ENCODE results near the gene MAP3K20. TPM values are rescaled to one million over a fixed set of nuclear protein-coding genes. Genes with fewer than 3 reads are reported as not detected.
A peak's percentile ranks its signal among the peaks of the same experiment; 100 is the strongest.

Gene MAP3K20
- total and polyA plus RNA-seq, 10 of the 15 experiments (the other 5 are each of a cell fraction or from before 2014, with no cell fraction given): 0.04 to 5.6 (median 2.3) TPM

DNA sequence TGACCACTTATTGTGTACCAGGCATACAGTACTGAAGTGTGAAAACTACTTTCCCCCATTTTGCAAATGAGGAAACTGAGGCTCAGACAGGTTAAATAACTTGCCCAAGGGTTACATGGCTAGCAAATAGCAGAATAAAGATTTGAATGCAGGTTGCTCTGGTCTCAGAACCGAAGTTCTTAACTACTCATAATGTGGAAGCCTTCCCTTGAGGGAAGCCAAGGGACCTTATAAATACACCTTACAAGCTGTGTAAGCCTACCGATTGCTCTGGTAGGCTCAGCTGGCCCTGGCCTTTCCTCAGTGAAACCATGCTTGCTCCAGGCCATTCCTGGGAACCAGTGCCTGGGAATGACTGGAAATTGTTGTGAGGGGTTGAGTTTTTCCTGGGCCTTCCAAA is 164.4 kb downstream of the MAP3K20 start:
- Histone ChIP-seq H3K9ac (ENCODE audit: control insufficient read depth, insufficient read depth, low read length) (no peak overlapping the region), H3K4me2 (ENCODE audit: control insufficient read depth, insufficient read depth) (peak overlapping the region; percentile 39), H4K20me1 (ENCODE audit: control insufficient read depth, insufficient read depth) (no peaks in the 10 kb centered on the region), H3K36me3 (ENCODE audit: control insufficient read depth in 2 of 2, insufficient read depth in 2 of 2, low read length in 1 of 2) (no peaks in the 10 kb centered on the region), H3K27me3 (replicated peaks in 1 of 2; ENCODE audit: control insufficient read depth in 2 of 2, insufficient read depth in 2 of 2, low read length in 1 of 2) (no peaks in the 10 kb centered on the region), H3K4me3 (no peak overlapping the region), H3K4me1 (ENCODE audit: control insufficient read depth, insufficient read depth, low read length) (peaks cover 9% of the 10 kb centered on the region), H2AFZ (ENCODE audit: control insufficient read depth, low read depth, low read length) (no peak overlapping the region), H3K79me2 (ENCODE audit: control insufficient read depth, insufficient read depth, low read length) (no peaks in the 10 kb centered on the region), H3K27ac (ENCODE audit: control insufficient read depth, insufficient read depth) (peak overlapping the region; percentile 41; the same call in 1 of the 2 replicates), H3K9me3 (replicated peaks; ENCODE audit: control insufficient read depth, insufficient read depth, low read length) (no peaks in the 10 kb centered on the region)
- intact Hi-C loops (cut with micrococcal nuclease; ENCODE audit: unreplicated experiment): loop anchor here (5.0 kb wide), 1 partner anchor 117 kb away; no protein-coding TSS in a partner anchor
- in situ Hi-C loops (cut with MboI): no loop called here
- 15% methylated on average over 2 of the region's 2 CpGs for WGBS (ENCODE audit: insufficient coverage, insufficient replicate concordance, low lambda C conversion rate, missing lambda C conversion rate)
- ChIA-PET SMC1A (ENCODE audit: uncharacterized antibody, unreplicated experiment) (interaction anchor here (0.6 kb wide), 1 partner anchor 38 kb away, joined by 3 read pairs; no protein-coding TSS in a partner anchor), CTCF (interaction anchor here (1.2 kb wide), 2 partner anchors 10 to 213 kb away, joined by 3 to 4 read pairs; no protein-coding TSS in a partner anchor), RAD21 (ENCODE audit: unreplicated experiment) (no interaction called here), POLR2A (no interaction called here)
- peak; percentile 54 for ATAC-seq
- no peak for FAIRE-seq
- no TSS peak for BruUV-seq (replicated peaks)
- no peak for DNase-seq (ENCODE audit: low read depth, low spot score)
- TF ChIP-seq NRF1 (conservative IDR thresholded peaks at IDR 0.05; ENCODE audit: low read depth, low read length) (no peak), RBBP5 (conservative IDR thresholded peaks at IDR 0.05) (no peak), EED (IDR thresholded peaks at IDR 0.05; ENCODE audit: low read depth) (no peak), KDM1A (IDR thresholded peaks at IDR 0.05; ENCODE audit: borderline replicate concordance) (no peak), POU2F2 (IDR thresholded peaks at IDR 0.05; ENCODE audit: borderline replicate concordance, low read depth, low read length) (no peak), BRCA1 (IDR thresholded peaks at IDR 0.05; ENCODE audit: low read depth, low read length) (no peak), TCF12 (IDR thresholded peaks at IDR 0.05; ENCODE audit: low read depth, low read length) (no peak), MXI1 (IDR thresholded peaks at IDR 0.05; ENCODE audit: low read depth, low read length) (no peak)
- TF ChIP-seq, protein P1, sequence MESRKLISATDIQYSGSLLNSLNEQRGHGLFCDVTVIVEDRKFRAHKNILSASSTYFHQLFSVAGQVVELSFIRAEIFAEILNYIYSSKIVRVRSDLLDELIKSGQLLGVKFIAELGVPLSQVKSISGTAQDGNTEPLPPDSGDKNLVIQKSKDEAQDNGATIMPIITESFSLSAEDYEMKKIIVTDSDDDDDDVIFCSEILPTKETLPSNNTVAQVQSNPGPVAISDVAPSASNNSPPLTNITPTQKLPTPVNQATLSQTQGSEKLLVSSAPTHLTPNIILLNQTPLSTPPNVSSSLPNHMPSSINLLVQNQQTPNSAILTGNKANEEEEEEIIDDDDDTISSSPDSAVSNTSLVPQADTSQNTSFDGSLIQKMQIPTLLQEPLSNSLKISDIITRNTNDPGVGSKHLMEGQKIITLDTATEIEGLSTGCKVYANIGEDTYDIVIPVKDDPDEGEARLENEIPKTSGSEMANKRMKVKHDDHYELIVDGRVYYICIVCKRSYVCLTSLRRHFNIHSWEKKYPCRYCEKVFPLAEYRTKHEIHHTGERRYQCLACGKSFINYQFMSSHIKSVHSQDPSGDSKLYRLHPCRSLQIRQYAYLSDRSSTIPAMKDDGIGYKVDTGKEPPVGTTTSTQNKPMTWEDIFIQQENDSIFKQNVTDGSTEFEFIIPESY (IDR thresholded peaks at IDR 0.05): no peak
- TF ChIP-seq, protein P2, sequence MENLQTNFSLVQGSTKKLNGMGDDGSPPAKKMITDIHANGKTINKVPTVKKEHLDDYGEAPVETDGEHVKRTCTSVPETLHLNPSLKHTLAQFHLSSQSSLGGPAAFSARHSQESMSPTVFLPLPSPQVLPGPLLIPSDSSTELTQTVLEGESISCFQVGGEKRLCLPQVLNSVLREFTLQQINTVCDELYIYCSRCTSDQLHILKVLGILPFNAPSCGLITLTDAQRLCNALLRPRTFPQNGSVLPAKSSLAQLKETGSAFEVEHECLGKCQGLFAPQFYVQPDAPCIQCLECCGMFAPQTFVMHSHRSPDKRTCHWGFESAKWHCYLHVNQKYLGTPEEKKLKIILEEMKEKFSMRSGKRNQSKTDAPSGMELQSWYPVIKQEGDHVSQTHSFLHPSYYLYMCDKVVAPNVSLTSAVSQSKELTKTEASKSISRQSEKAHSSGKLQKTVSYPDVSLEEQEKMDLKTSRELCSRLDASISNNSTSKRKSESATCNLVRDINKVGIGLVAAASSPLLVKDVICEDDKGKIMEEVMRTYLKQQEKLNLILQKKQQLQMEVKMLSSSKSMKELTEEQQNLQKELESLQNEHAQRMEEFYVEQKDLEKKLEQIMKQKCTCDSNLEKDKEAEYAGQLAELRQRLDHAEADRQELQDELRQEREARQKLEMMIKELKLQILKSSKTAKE (IDR thresholded peaks at IDR 0.05; ENCODE audit: low read depth, poor library complexity, severe bottlenecking): no peak
- TF ChIP-seq, protein P3, sequence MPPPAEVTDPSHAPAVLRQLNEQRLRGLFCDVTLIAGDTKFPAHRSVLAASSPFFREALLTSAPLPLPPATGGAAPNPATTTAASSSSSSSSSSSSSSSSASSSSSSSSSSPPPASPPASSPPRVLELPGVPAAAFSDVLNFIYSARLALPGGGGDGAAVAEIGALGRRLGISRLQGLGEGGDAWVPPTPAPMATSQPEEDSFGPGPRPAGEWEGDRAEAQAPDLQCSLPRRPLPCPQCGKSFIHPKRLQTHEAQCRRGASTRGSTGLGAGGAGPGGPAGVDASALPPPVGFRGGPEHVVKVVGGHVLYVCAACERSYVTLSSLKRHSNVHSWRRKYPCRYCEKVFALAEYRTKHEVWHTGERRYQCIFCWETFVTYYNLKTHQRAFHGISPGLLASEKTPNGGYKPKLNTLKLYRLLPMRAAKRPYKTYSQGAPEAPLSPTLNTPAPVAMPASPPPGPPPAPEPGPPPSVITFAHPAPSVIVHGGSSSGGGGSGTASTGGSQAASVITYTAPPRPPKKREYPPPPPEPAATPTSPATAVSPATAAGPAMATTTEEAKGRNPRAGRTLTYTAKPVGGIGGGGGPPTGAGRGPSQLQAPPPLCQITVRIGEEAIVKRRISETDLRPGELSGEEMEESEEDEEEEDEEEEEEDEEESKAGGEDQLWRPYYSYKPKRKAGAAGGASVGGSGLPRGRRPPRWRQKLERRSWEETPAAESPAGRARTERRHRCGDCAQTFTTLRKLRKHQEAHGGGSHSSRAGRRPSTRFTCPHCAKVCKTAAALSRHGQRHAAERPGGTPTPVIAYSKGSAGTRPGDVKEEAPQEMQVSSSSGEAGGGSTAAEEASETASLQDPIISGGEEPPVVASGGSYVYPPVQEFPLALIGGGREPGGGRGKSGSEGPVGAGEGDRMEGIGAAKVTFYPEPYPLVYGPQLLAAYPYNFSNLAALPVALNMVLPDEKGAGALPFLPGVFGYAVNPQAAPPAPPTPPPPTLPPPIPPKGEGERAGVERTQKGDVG (CRISPR knock-in tag; IDR thresholded peaks at IDR 0.05): no peak
- TF ChIP-seq, protein P4, sequence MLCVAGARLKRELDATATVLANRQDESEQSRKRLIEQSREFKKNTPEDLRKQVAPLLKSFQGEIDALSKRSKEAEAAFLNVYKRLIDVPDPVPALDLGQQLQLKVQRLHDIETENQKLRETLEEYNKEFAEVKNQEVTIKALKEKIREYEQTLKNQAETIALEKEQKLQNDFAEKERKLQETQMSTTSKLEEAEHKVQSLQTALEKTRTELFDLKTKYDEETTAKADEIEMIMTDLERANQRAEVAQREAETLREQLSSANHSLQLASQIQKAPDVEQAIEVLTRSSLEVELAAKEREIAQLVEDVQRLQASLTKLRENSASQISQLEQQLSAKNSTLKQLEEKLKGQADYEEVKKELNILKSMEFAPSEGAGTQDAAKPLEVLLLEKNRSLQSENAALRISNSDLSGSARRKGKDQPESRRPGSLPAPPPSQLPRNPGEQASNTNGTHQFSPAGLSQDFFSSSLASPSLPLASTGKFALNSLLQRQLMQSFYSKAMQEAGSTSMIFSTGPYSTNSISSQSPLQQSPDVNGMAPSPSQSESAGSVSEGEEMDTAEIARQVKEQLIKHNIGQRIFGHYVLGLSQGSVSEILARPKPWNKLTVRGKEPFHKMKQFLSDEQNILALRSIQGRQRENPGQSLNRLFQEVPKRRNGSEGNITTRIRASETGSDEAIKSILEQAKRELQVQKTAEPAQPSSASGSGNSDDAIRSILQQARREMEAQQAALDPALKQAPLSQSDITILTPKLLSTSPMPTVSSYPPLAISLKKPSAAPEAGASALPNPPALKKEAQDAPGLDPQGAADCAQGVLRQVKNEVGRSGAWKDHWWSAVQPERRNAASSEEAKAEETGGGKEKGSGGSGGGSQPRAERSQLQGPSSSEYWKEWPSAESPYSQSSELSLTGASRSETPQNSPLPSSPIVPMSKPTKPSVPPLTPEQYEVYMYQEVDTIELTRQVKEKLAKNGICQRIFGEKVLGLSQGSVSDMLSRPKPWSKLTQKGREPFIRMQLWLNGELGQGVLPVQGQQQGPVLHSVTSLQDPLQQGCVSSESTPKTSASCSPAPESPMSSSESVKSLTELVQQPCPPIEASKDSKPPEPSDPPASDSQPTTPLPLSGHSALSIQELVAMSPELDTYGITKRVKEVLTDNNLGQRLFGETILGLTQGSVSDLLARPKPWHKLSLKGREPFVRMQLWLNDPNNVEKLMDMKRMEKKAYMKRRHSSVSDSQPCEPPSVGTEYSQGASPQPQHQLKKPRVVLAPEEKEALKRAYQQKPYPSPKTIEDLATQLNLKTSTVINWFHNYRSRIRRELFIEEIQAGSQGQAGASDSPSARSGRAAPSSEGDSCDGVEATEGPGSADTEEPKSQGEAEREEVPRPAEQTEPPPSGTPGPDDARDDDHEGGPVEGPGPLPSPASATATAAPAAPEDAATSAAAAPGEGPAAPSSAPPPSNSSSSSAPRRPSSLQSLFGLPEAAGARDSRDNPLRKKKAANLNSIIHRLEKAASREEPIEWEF (IDR thresholded peaks at IDR 0.05; ENCODE audit: insufficient replicate concordance, low read depth, low read length): no peak
